Osteoblast (primary cell): ENCODE measurements around the gene IGSF9B. TPM values are rescaled to one million over a fixed set of nuclear protein-coding genes. Genes with fewer than 3 reads are reported as not detected.

Experiments
- DNase-seq: peaks from one replicate; pipeline ENCODE4 v3.0.0; 2011; ENCODE audit warnings: low spot score, mixed read lengths; ENCODE audit not compliant: insufficient read length; ENCODE audit errors: missing footprints
- H2AFZ ChIP-seq: 2 replicates; pipeline ENCODE4 v1.6.0; 2011; ENCODE audit warnings: mild to moderate bottlenecking, low read length
- H3K27ac ChIP-seq: 2 replicates; pipeline ENCODE4 v1.5.1; 2011; ENCODE audit warnings: mild to moderate bottlenecking, low read depth, low read length, moderate library complexity
- H3K27me3 ChIP-seq: 2 replicates; pipeline ENCODE4 v1.6.0; 2012; ENCODE audit warnings: mild to moderate bottlenecking, control low read depth, inconsistent platforms, low read length, moderate library complexity; ENCODE audit not compliant: insufficient read depth
- H3K36me3 ChIP-seq: 2 replicates; pipeline ENCODE4 v1.5.1; 2011; ENCODE audit warnings: mild to moderate bottlenecking, low read length, control low read depth, moderate library complexity; ENCODE audit not compliant: insufficient read depth
- H3K4me1 ChIP-seq: 2 replicates; pipeline ENCODE4 v1.5.1; 2011; ENCODE audit warnings: mild to moderate bottlenecking, low read length, control low read depth, moderate library complexity; ENCODE audit not compliant: insufficient read depth
- H3K4me2 ChIP-seq: 2 replicates; pipeline ENCODE4 v1.6.0; 2011; ENCODE audit warnings: mild to moderate bottlenecking, low read length; ENCODE audit not compliant: insufficient read depth
- H3K4me3 ChIP-seq: fragments of 200-600 bp; sonication (generic); 3 replicates; pipeline ENCODE4 v1.5.1; 2012; ENCODE audit warnings: mild to moderate bottlenecking, low read length, inconsistent platforms; ENCODE audit not compliant: insufficient read depth
- H3K79me2 ChIP-seq: 2 replicates; pipeline ENCODE4 v1.6.0; 2012; ENCODE audit warnings: mild to moderate bottlenecking, low read length, control low read depth, inconsistent platforms; ENCODE audit not compliant: insufficient read depth
- H3K9me3 ChIP-seq: 2 replicates; pipeline ENCODE4 v1.5.1; 2011; ENCODE audit warnings: low read depth, low read length, control low read depth
- H4K20me1 ChIP-seq: 2 replicates; pipeline ENCODE4 v1.6.0; 2012; ENCODE audit warnings: mild to moderate bottlenecking, low read length, control low read depth; ENCODE audit not compliant: insufficient read depth
- CTCF ChIP-seq: IDR thresholded peaks from 2 replicates; pipeline ENCODE4 v1.5.1; 2011; ENCODE audit warnings: mild to moderate bottlenecking, low read depth, low read length, moderate library complexity; ENCODE audit errors: extremely low read depth
- total RNA-seq: library from RNA; depleted of rRNA; stranded (reverse); fragments of >200 nt; gene quantifications from 2 replicates; pipeline ENCODE4 v1.2.3, GENCODE V29; 2012

Gene IGSF9B
- total RNA-seq, 1 donor, result 0.36 TPM

DNA sequence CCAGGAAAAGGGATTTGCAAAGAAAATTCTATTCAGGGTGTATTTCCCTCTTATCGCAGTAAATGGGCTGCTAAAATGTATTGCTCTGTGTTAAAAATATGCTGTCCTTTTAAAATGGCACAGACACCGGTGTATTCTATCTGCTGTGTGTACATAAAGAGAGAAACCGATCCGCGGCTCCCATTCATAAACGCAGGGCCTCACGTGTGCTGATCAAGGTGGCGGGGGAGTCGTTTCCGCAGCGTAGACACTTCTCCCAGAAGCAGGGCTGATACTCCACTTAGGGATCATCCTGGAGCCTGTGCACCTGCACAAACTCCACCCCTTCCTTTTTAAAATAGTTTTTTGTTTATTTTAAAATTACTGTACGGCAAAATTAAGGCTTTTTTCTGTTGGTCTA lies 26.1 kb upstream of the IGSF9B start:
- Histone ChIP-seq H3K27me3 (no peaks in the 10 kb centered on the region), H3K27ac (no peak overlapping the region), H3K4me3 (no peak overlapping the region), H3K36me3 (no peaks in the 10 kb centered on the region), H3K9me3 (no peaks in the 10 kb centered on the region), H3K4me1 (no peaks in the 10 kb centered on the region), H2AFZ (no peak overlapping the region), H3K4me2 (no peak overlapping the region), H3K79me2 (no peaks in the 10 kb centered on the region), H4K20me1 (no peaks in the 10 kb centered on the region)
- no peak for TF ChIP-seq CTCF
- DNase-seq, result no peak

- H3K36me3 ChIP-seq, result no peaks in the 10 kb centered on the region
- H3K9me3 ChIP-seq, result no peaks in the 10 kb centered on the region
- H3K4me3 ChIP-seq, result no peak overlapping the region
- no peaks in the 10 kb centered on the region for H4K20me1 ChIP-seq
- no peak for TF ChIP-seq CTCF
- no peak for DNase-seq
- no peaks in the 10 kb centered on the region for H3K4me1 ChIP-seq
- no peaks in the 10 kb centered on the region for H3K79me2 ChIP-seq
- H3K27me3 ChIP-seq, result no peaks in the 10 kb centered on the region
- no peak overlapping the region for H3K27ac ChIP-seq
- no peak overlapping the region for H2AFZ ChIP-seq
- H3K4me2 ChIP-seq, result no peak overlapping the region
These were observed 25.4 kb upstream of the IGSF9B start for GRCh38 chr11:133982151-133982550.

DNA sequence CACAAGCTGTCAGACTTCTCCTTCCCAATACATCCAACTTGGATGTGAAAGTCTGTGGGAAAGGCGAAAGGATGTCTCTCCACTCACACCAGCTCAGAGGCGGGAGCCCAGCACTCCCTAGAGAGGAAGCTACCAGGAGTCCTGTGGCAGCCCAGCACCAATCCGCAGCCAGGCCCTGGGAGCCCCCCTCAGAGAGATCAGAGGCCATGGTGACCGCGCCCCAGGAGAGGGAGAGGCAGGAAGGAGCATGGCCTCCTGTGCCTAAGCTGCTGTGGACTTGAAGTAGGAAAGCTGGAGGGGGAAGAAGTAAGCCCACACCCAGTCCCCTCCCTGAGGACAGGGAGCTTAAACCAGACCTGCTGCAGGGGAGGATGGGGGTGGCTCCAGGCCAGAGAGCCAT lies 24.4 kb upstream of the IGSF9B start:
- no peak for DNase-seq
- H3K27me3 ChIP-seq, result no peaks in the 10 kb centered on the region
- no peak overlapping the region for H3K4me3 ChIP-seq
- no peaks in the 10 kb centered on the region for H3K36me3 ChIP-seq
- no peak for TF ChIP-seq CTCF
- H3K9me3 ChIP-seq, result no peaks in the 10 kb centered on the region
- no peaks in the 10 kb centered on the region for H3K4me1 ChIP-seq
- no peak overlapping the region for H3K4me2 ChIP-seq
- H4K20me1 ChIP-seq, result no peaks in the 10 kb centered on the region
- H3K79me2 ChIP-seq, result no peaks in the 10 kb centered on the region
- H3K27ac ChIP-seq, result no peak overlapping the region
- H2AFZ ChIP-seq, result no peak overlapping the region

GRCh38 chr11:133980665-133981064 lies 23.9 kb upstream of the IGSF9B start:
- Histone ChIP-seq H3K9me3 (no peaks in the 10 kb centered on the region), H3K27ac (no peak overlapping the region)
- TF ChIP-seq CTCF, result no peak

More at GRCh38 chr11:133980665-133981064, 23.9 kb upstream of the IGSF9B start:
- no peaks in the 10 kb centered on the region for H3K36me3 ChIP-seq
- H3K4me3 ChIP-seq, result no peak overlapping the region
- no peak overlapping the region for H2AFZ ChIP-seq
- no peaks in the 10 kb centered on the region for H3K79me2 ChIP-seq
- DNase-seq, result no peak
- H4K20me1 ChIP-seq, result no peaks in the 10 kb centered on the region
- H3K4me1 ChIP-seq, result no peaks in the 10 kb centered on the region
- H3K4me2 ChIP-seq, result no peak overlapping the region
- no peaks in the 10 kb centered on the region for H3K27me3 ChIP-seq
